OCI-M1 (cell line): ENCODE data around the gene DLG1.
"Not testable (repeated sequence)": the region's sequence is repeated elsewhere in the genome, so short reads cannot be mapped to it uniquely, and the experiment has no call there.

Source experiments
- DNase-seq: peaks from one replicate; lab custom pipeline; 2025; lab: John Stamatoyannopoulos, UW

The DLG1 gene

GRCh38 chr3:197093871-197094270, 204.5 kb downstream of the DLG1 start:
- DNase-seq = no peak

GRCh38 chr3:197088370-197088769, 210.0 kb downstream of the DLG1 start:
- peak; percentile 55 for DNase-seq

- DNase-seq = no peak
Measured at GRCh38 chr3:197085137-197085536, 213.3 kb downstream of the DLG1 start.

GRCh38 chr3:197083486-197083885, 214.9 kb downstream of the DLG1 start:
- DNase-seq = no peak

- no peak for DNase-seq
Measured at GRCh38 chr3:197082871-197083270, 215.5 kb downstream of the DLG1 start.

GRCh38 chr3:197080344-197080743, 218.1 kb downstream of the DLG1 start:
- DNase-seq = no peak

GRCh38 chr3:197076415-197076814, 222.0 kb downstream of the DLG1 start:
- DNase-seq = no peak

- no peak for DNase-seq
Measured at GRCh38 chr3:197068077-197068476, 230.3 kb downstream of the DLG1 start.

GRCh38 chr3:197064771-197065170, 233.6 kb downstream of the DLG1 start:
- DNase-seq = peak; percentile 0

GRCh38 chr3:197062446-197062845, 236.0 kb downstream of the DLG1 start:
- no peak for DNase-seq

- not testable (repeated sequence) for DNase-seq
Measured at GRCh38 chr3:197051637-197052036, 246.8 kb downstream of the DLG1 start.

GRCh38 chr3:197050511-197050910, 247.9 kb downstream of the DLG1 start:
- no peak for DNase-seq

- DNase-seq = no peak
Measured at GRCh38 chr3:197042539-197042938, 255.9 kb downstream of the DLG1 start.

- no peak for DNase-seq
Measured at GRCh38 chr3:197041875-197042488, 256.4 kb downstream of the DLG1 start.

- DNase-seq = no peak
Measured at GRCh38 chr3:197040658-197041057, 257.8 kb downstream of the DLG1 start.

- no peak for DNase-seq
Measured at GRCh38 chr3:197038679-197039462, 259.5 kb downstream of the DLG1 start.

- DNase-seq = no peak
Measured at GRCh38 chr3:197035577-197035976, 262.8 kb downstream of the DLG1 start.

GRCh38 chr3:197034778-197035177, 263.6 kb downstream of the DLG1 start:
- DNase-seq = not testable (repeated sequence)

GRCh38 chr3:197033764-197034163, 264.6 kb downstream of the DLG1 start:
- DNase-seq = not testable (repeated sequence)

- no peak for DNase-seq
Measured at GRCh38 chr3:197031315-197032285, 266.8 kb downstream of the DLG1 start.

GRCh38 chr3:197030379-197031314, 267.8 kb downstream of the DLG1 start:
- DNase-seq = no peak
